Measurements from ENCODE around the gene UPP1.
"Not testable (repeated sequence)": the region's sequence is repeated elsewhere in the genome, so short reads cannot be mapped to it uniquely, and the experiment has no call there.

Gene UPP1

GRCh38 chr7:48110868-48111267 is 21.8 kb downstream of the UPP1 start:
- DNase-seq (ENCODE audit: low spot score in 2 of 2) (no peak), ATAC-seq (ENCODE audit: low read depth) (no peak)
- Mint-ChIP-seq H3K4me3 (no peak overlapping the region), H3K36me3 (peaks cover 2% of the 10 kb centered on the region), H3K27ac (no peak overlapping the region), H3K27me3 (peaks cover 5% of the 10 kb centered on the region), H3K4me1 (peaks cover 4% of the 10 kb centered on the region), H3K9me3 (no peaks in the 10 kb centered on the region)

- Mint-ChIP-seq H3K4me3 (no peak overlapping the region), H3K27ac (no peak overlapping the region), H3K4me1 (peaks cover 4% of the 10 kb centered on the region), H3K27me3 (peaks cover 6% of the 10 kb centered on the region), H3K9me3 (no peaks in the 10 kb centered on the region), H3K36me3 (peaks cover 2% of the 10 kb centered on the region)
- DNase-seq (ENCODE audit: low spot score in 2 of 2) (no peak), ATAC-seq (ENCODE audit: low read depth) (no peak)
These were observed 22.5 kb downstream of the UPP1 start for GRCh38 chr7:48111596-48111995.

DNA sequence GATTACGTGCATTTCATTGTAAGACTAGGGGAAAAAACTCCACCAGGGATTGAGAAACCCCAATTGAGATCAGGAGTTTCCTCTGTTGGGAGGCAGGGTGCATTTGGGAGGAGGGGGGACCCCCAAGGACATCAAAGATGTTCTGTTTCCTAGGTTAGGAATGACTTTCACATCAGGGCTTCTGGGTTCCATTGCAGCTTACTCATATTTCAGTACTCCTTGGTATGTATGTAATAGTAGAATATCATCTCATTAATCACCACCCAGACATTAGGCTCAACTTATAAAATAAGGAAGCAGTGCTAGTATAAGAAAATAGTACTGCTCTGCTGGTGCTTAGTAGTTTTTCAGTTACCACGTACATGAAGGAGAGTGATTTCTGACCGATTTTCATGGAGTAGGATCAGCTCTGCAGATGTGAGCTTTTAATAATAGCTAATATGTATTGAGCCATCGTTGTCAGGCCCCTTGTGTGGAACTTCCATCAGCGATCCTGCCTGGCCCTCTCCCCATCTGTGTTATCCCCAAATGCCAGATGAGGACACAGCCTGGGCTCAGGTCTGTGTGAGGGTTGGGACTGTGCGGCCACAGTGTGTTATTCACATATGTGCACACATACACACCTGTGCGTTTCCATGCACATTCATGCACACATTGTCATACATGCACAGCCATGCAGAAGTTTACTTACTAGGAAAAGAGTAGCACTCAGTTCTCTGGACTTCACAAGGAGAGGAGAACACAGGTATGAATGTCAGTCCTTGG is 23.5 kb downstream of the UPP1 start:
- Mint-ChIP-seq H3K36me3 (no peaks in the 10 kb centered on the region), H3K4me1 (peaks cover 4% of the 10 kb centered on the region), H3K27ac (no peak overlapping the region), H3K9me3 (no peaks in the 10 kb centered on the region), H3K4me3 (no peak overlapping the region), H3K27me3 (peaks cover 6% of the 10 kb centered on the region)
- no peak for ATAC-seq (ENCODE audit: low read depth)
- no peak for DNase-seq (ENCODE audit: low spot score in 2 of 2)

- Mint-ChIP-seq H3K36me3 (no peaks in the 10 kb centered on the region), H3K27me3 (peaks cover 6% of the 10 kb centered on the region), H3K4me3 (no peak overlapping the region), H3K27ac (no peak overlapping the region), H3K9me3 (no peaks in the 10 kb centered on the region), H3K4me1 (peaks cover 4% of the 10 kb centered on the region)
- ATAC-seq (ENCODE audit: low read depth) (no peak), DNase-seq (ENCODE audit: low spot score in 2 of 2) (no peak)
These were observed 24.2 kb downstream of the UPP1 start for GRCh38 chr7:48113275-48113674.

- peaks cover 4% of the 10 kb centered on the region for H3K4me1 Mint-ChIP-seq
- peaks cover 6% of the 10 kb centered on the region for H3K27me3 Mint-ChIP-seq
- no peak overlapping the region for H3K4me3 Mint-ChIP-seq
- DNase-seq (ENCODE audit: low spot score in 2 of 2) = no peak
- ATAC-seq (ENCODE audit: low read depth) = no peak
- no peaks in the 10 kb centered on the region for H3K9me3 Mint-ChIP-seq
- no peaks in the 10 kb centered on the region for H3K36me3 Mint-ChIP-seq
- H3K27ac Mint-ChIP-seq = no peak overlapping the region
These were observed 25.1 kb downstream of the UPP1 start for GRCh38 chr7:48114115-48114514.

- no peak for ATAC-seq (ENCODE audit: low read depth)
- DNase-seq (ENCODE audit: low spot score in 2 of 2) = no peak
- H3K4me3 Mint-ChIP-seq = no peak overlapping the region
- H3K36me3 Mint-ChIP-seq = no peaks in the 10 kb centered on the region
- H3K9me3 Mint-ChIP-seq = no peaks in the 10 kb centered on the region
- H3K27me3 Mint-ChIP-seq = peaks cover 6% of the 10 kb centered on the region
- no peak overlapping the region for H3K27ac Mint-ChIP-seq
- H3K4me1 Mint-ChIP-seq = peaks cover 4% of the 10 kb centered on the region
These were observed 25.5 kb downstream of the UPP1 start for GRCh38 chr7:48114589-48114988.

DNA sequence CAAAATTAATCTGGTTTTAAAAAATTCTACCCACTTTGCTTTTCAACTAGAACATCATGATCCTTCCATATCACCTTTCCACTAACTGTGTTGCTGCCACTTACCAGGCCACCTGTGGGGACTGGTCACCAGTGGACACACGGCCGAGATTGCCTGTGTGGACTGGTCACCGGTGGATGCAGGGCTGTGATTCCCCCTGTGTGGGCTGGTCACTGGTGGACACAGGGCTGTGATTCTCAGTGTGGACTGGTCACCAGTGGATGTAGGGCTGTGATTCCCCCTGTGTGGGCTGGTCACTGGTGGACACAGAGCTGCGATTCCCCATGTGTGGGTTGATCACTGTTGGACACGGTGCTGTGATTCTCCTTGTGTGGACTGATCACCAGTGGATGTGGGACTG is 27.0 kb downstream of the UPP1 start:
- DNase-seq (ENCODE audit: low spot score in 2 of 2) (no peak), ATAC-seq (ENCODE audit: low read depth) (no peak)
- Mint-ChIP-seq H3K4me3 (no peak overlapping the region), H3K27ac (no peak overlapping the region), H3K4me1 (no peaks in the 10 kb centered on the region), H3K27me3 (peaks cover 5% of the 10 kb centered on the region), H3K9me3 (no peaks in the 10 kb centered on the region), H3K36me3 (no peaks in the 10 kb centered on the region)

- ATAC-seq (ENCODE audit: low read depth) = no peak
- Mint-ChIP-seq H3K4me1 (no peaks in the 10 kb centered on the region), H3K27me3 (peaks cover 5% of the 10 kb centered on the region), H3K36me3 (no peaks in the 10 kb centered on the region), H3K4me3 (no peak overlapping the region), H3K9me3 (no peaks in the 10 kb centered on the region), H3K27ac (no peak overlapping the region)
- no peak for DNase-seq (ENCODE audit: low spot score in 2 of 2)
These were observed 29.0 kb downstream of the UPP1 start for GRCh38 chr7:48118041-48118440.

- not testable (repeated sequence) for H3K9me3 Mint-ChIP-seq; H3K27me3 Mint-ChIP-seq; H3K36me3 Mint-ChIP-seq; H3K4me1 Mint-ChIP-seq; H3K27ac Mint-ChIP-seq; ATAC-seq (ENCODE audit: low read depth); H3K4me3 Mint-ChIP-seq; DNase-seq (ENCODE audit: low spot score in 2 of 2)
These were observed 31.5 kb downstream of the UPP1 start for GRCh38 chr7:48120536-48120935.

DNA sequence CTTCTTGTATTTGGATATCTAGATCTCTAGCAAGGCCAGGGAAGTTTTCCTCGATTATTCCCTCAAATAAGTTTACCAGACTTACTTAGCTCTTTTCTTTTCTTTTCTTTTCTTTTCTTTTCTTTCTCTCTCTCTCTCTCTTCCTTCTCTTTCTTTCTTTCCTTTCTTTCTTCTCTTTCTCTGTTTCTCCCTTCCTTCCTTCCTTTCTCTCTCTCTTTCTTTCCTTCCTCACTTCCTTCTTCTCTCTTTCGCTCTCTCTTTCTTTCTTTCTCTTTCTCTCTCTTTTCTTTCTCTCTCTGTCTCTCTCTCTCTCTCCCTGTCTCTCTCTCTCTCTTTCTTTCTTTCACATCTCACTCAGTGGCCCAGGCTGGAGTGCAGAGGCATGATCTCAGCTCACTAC is 37.0 kb downstream of the UPP1 start:
- Mint-ChIP-seq H3K4me1 (no peaks in the 10 kb centered on the region), H3K4me3 (no peak overlapping the region), H3K27me3 (peaks cover 15% of the 10 kb centered on the region), H3K27ac (no peak overlapping the region), H3K36me3 (peaks cover 4% of the 10 kb centered on the region), H3K9me3 (peaks cover 4% of the 10 kb centered on the region)
- no peak for ATAC-seq (ENCODE audit: low read depth)
- DNase-seq (ENCODE audit: low spot score in 2 of 2) = no peak

DNA sequence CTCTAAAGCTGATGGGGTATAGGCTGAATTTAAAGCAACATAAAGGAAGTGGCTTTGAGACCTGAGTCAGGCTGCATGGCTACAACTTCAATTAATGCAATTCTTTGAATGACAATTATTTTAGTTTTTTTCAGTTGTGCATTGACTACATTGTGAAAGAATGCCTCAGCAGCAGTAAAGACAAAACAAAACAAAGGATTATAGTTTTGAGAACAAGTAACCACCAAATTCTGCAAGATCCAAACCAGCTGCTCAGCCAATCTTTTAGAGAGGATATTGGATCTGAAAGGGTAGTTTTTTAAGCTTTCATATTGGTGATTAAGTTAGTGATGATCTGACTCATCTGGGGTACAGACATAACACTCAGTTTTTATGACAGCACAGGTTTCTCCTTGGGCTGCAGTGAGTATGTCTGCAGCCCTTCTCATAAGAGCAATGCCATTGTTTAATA is 41.6 kb downstream of the UPP1 start:
- ATAC-seq (ENCODE audit: low read depth) (no peak), DNase-seq (ENCODE audit: low spot score in 2 of 2) (no peak)
- Mint-ChIP-seq H3K4me3 (no peak overlapping the region), H3K4me1 (no peaks in the 10 kb centered on the region), H3K27ac (no peak overlapping the region), H3K9me3 (peaks cover 4% of the 10 kb centered on the region), H3K27me3 (peaks cover 12% of the 10 kb centered on the region), H3K36me3 (peaks cover 4% of the 10 kb centered on the region)

DNA sequence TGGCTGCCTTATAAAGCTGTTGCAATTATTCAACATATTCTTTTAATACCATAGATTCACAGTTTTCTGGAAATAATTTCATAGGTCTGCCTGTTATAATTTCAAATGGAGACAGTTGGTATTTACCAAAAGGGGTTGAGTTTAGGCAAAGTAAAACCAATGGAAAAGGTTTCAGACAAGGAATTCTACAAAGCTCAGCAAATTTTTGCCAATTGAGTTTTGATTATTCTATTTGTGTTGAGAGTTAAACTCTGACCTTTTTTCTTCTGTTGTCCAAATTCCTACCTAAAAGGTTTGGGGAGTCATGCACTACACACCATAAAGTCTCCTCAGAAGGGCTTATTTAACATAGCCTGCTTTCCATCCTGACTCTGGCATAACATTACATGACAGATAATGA is 43.7 kb downstream of the UPP1 start:
- H3K27me3 Mint-ChIP-seq = peaks cover 9% of the 10 kb centered on the region
- H3K36me3 Mint-ChIP-seq = no peaks in the 10 kb centered on the region
- H3K4me1 Mint-ChIP-seq = no peaks in the 10 kb centered on the region
- no peak overlapping the region for H3K4me3 Mint-ChIP-seq
- H3K9me3 Mint-ChIP-seq = peaks cover 3% of the 10 kb centered on the region
- ATAC-seq (ENCODE audit: low read depth) = no peak
- DNase-seq (ENCODE audit: low spot score in 2 of 2) = no peak
- no peak overlapping the region for H3K27ac Mint-ChIP-seq

DNA sequence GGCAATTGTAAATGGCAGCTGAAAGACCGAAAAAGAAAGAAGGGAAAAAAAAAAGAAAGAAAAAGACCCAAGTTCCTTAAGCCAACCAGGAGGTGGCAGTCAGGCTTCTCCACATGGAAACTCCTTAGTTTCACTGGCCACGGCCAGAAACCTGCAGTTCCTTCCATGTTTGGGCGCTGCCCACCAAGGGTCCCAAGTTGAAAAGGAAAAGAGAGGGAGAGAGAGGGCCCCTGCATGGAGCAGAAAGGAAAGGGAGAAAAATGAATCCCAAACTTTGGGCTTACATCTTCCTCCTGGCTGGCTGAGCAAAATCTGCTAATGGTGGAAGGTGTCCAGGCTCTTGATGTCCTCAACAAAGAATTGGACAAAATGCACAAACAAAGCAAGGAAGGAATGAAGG is 50.4 kb downstream of the UPP1 start:
- Mint-ChIP-seq H3K4me1 (peaks cover 8% of the 10 kb centered on the region), H3K36me3 (no peaks in the 10 kb centered on the region), H3K27ac (no peak overlapping the region), H3K27me3 (peaks cover 10% of the 10 kb centered on the region), H3K4me3 (no peak overlapping the region), H3K9me3 (peaks cover 6% of the 10 kb centered on the region)
- ATAC-seq (ENCODE audit: low read depth) (no peak), DNase-seq (ENCODE audit: low spot score in 2 of 2) (no peak)

DNA sequence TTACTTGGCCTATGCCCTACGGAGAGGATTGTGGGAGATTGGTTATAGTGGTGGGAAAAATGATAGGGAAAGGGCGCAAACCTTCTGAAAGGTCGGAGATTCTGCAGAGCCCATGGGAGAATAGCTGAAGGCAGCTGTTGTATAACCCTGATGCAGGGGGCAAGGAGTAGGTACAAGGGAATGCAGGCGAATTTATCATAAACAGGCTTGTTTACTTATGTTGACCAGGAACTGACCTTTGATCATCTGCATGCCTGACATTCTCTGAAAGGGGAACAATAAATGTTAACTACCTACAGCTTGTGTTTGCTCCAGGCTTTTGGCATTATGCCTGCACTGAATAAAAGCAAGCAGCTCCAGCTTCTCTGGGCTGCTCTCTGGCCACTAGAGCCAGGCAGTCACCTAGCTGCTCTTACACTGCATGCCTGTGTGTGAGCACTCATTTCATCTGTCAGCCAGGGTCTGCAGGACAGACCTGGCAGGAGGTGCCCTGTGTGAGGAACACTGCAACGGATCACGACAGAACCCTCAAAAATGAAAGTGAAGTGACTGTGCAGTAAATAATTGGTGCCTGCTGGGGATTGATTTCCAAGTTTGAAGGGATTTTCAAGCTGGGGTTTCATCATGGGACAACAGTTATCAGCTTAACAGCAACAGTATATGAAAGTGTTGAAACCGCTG is 51.1 kb downstream of the UPP1 start:
- Mint-ChIP-seq H3K9me3 (peaks cover 6% of the 10 kb centered on the region), H3K4me3 (no peak overlapping the region), H3K4me1 (peaks cover 8% of the 10 kb centered on the region), H3K27me3 (peaks cover 10% of the 10 kb centered on the region), H3K36me3 (no peaks in the 10 kb centered on the region), H3K27ac (no peak overlapping the region)
- ATAC-seq (ENCODE audit: low read depth) (no peak), DNase-seq (ENCODE audit: low spot score in 2 of 2) (no peak)

GRCh38 chr7:48141521-48141920 is 52.5 kb downstream of the UPP1 start:
- no peak for DNase-seq (ENCODE audit: low spot score in 2 of 2)
- H3K4me3 Mint-ChIP-seq = no peak overlapping the region
- H3K27me3 Mint-ChIP-seq = peaks cover 10% of the 10 kb centered on the region
- H3K4me1 Mint-ChIP-seq = peaks cover 8% of the 10 kb centered on the region
- H3K27ac Mint-ChIP-seq = no peak overlapping the region
- H3K9me3 Mint-ChIP-seq = peaks cover 4% of the 10 kb centered on the region
- no peak for ATAC-seq (ENCODE audit: low read depth)
- H3K36me3 Mint-ChIP-seq = no peaks in the 10 kb centered on the region

Data from memory B cell (primary cell).